Natural killer cell treated with Interleukin-12 subunit alpha and Interleukin-12 subunit beta and Interleukin-15 and Interleukin-18, amount 100 ng/mL, for 72 hours (primary cell): ENCODE data around the gene RYR2. TPM values are rescaled to one million over a fixed set of nuclear protein-coding genes. Genes with fewer than 3 reads are reported as not detected.
A peak's percentile ranks its signal among the peaks of the same experiment; 100 is the strongest.

Source experiments
- ATAC-seq, 2 donors: fragments of 150-1000 bp; cut with Tn5 transposase in 1 of 2; sonication (Bioruptor Pico), chemical (Tn5 transposase) in 1 of 2; 2 replicates each; pipeline ENCODE4 v1.10.0; 2021
- DNase-seq: peaks from one replicate; pipeline ENCODE4 v3.0.0; 2022; ENCODE audit warnings: low spot score
- H3K27ac Mint-ChIP-seq, 2 donors: 1 replicate in 1 of 2; 2 replicates in 1 of 2; pipeline ENCODE4 v1.8.0; 2022; ENCODE audit warnings: mixed read lengths in 2 of 2, mild to moderate bottlenecking in 1 of 2, moderate library complexity in 1 of 2
- H3K27me3 Mint-ChIP-seq, 2 donors: 1 replicate in 1 of 2; 2 replicates in 1 of 2; pipeline ENCODE4 v1.8.0; 2022; ENCODE audit warnings: mixed read lengths in 2 of 2
- H3K36me3 Mint-ChIP-seq: one replicate; pipeline ENCODE4 v1.8.0; 2022; ENCODE audit warnings: mixed read lengths
- H3K4me1 Mint-ChIP-seq, 2 donors: 1 replicate in 1 of 2; 2 replicates in 1 of 2; pipeline ENCODE4 v1.8.0; 2022; ENCODE audit warnings: low read depth in 2 of 2, mixed read lengths in 2 of 2, mild to moderate bottlenecking in 1 of 2
- H3K4me3 Mint-ChIP-seq: one replicate; pipeline ENCODE4 v1.8.0; 2022; ENCODE audit warnings: mixed read lengths
- H3K9me3 Mint-ChIP-seq: 2 replicates; pipeline ENCODE4 v1.8.0; 2022; ENCODE audit warnings: mixed read lengths
- total RNA-seq, 2 donors: library from RNA; stranded (reverse); gene quantifications; one replicate each; pipeline ENCODE4 v1.2.3, GENCODE V29; 2022

The RYR2 gene
- total RNA-seq, 2 donors from 2014 or later: 0.05 TPM; not detected in 1

DNA sequence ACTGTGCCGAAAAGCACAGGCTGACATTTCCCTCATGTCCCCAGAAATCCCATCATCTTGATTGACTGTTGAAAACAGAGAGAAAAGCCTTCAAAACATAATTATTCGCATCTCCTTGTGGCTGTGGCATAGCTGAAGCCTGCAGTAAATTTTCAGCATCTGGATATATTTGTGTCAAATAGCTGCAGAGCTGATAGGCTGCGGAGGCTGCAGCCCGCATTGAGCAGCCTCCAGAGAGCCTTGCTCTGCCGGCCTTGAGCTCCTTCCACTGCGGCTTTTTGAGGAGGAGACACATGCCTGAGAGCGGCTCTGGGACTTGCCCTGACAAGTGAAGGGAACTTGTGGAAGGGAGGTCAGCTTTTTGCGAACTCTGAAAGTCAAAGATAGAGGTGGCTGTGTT is 144.7 kb downstream of the RYR2 start:
- H3K4me3 Mint-ChIP-seq: no peak overlapping the region
- H3K27ac Mint-ChIP-seq: no peak overlapping the region
- peaks cover 0 to 7% of the 10 kb centered on the region in 2 donors for H3K27me3 Mint-ChIP-seq
- ATAC-seq: no peak
- no peak for DNase-seq
- peaks cover 7% of the 10 kb centered on the region for H3K9me3 Mint-ChIP-seq
- H3K4me1 Mint-ChIP-seq: no peaks in the 10 kb centered on the region
- no peaks in the 10 kb centered on the region for H3K36me3 Mint-ChIP-seq

DNA sequence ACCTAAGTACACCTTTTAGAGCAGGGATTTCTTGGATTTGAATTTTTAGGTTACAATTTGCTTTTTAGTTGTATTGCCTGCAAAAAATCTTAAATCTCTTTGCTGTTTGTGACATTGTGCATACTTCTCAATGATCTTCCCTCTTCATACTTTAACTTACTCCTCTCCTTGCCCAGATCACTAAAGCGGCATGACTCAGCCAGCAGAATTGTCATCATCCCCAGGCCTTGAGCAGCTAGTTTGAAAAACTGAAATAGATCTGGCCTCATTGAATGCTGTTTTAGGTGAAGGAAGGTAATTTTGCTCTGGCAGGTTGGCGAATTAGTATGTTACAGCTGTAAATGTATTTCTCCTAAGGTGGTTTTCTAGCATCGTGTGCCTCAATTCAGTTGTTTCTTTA is 145.9 kb downstream of the RYR2 start:
- Mint-ChIP-seq H3K9me3 (peaks cover 7% of the 10 kb centered on the region), H3K36me3 (no peaks in the 10 kb centered on the region), H3K4me3 (no peak overlapping the region), H3K27me3 (peaks cover 0 to 7% of the 10 kb centered on the region in 2 donors), H3K27ac (no peak overlapping the region), H3K4me1 (no peaks in the 10 kb centered on the region)
- DNase-seq (no peak), ATAC-seq (no peak)

DNA sequence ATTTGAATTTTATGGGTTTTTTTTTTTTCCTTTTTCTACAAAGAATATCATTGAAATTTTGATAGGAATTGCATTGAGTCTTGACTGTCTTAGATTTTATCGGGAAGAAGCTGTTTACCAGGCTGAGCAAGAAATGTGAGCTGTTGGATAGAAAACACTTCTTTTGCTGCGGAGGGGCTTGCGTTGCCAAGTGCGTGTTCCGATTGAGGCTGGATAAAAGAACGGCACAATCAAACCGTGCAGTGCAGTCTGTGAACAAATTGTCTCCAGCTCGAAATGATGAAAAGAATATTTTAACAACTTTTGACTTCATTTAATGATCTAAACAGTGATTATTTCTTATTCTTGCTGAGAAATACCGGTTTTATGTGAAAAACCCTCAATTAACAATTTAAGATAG is 149.4 kb downstream of the RYR2 start:
- Mint-ChIP-seq H3K27ac (no peak overlapping the region), H3K27me3 (peaks cover 0 to 13% of the 10 kb centered on the region in 2 donors), H3K4me3 (no peak overlapping the region), H3K9me3 (peaks cover 3% of the 10 kb centered on the region), H3K36me3 (no peaks in the 10 kb centered on the region), H3K4me1 (no peaks in the 10 kb centered on the region)
- ATAC-seq (no peak), DNase-seq (no peak)

DNA sequence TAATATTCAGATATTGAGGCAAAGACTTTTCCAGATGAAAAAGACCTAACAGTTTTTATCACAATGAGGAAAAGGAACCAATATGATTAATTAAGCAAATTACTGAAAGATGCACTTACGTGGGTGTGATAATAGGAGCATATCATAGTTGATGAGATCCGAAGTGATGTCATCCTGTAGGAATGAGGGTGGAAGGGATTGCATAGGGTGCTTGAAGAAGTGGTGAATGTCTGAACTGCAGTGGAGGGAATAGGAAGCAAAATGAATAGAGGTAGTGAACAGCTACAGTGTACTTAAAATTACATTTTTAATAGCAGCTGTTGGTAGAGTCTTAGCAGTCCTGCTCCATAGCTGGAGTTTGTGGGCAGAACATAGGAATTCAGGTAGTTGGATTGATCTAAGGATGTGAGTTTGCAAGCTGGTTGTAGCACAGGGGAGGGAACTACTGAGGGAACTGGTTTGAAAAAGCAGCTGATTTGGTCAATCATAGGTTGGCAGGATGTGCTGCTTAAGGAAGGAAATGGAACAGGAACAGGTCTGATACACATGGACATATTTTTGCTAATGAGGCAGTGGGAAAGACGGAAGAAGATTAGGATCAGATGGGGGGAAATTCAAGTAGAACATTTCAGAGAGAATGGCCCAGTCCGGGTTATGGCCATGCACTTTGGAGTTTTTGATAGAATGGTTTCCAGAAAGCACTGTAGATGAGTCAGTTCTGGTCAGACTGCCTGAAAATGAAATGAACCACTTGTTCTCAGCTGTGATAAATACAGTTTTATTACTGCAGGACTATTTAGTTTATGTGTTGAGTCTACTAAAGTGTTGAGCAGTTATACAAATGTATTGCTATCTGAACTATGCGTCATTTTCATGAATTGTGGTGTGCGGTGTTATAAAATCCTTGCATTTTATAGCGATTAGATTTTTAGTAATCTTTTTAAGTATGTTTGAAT is 155.8 kb downstream of the RYR2 start:
- Mint-ChIP-seq H3K9me3 (no peaks in the 10 kb centered on the region), H3K27ac (no peak overlapping the region), H3K4me3 (no peak overlapping the region), H3K27me3 (peaks cover 0 to 16% of the 10 kb centered on the region in 2 donors), H3K4me1 (no peaks in the 10 kb centered on the region), H3K36me3 (no peaks in the 10 kb centered on the region)
- DNase-seq (no peak), ATAC-seq (no peak)

DNA sequence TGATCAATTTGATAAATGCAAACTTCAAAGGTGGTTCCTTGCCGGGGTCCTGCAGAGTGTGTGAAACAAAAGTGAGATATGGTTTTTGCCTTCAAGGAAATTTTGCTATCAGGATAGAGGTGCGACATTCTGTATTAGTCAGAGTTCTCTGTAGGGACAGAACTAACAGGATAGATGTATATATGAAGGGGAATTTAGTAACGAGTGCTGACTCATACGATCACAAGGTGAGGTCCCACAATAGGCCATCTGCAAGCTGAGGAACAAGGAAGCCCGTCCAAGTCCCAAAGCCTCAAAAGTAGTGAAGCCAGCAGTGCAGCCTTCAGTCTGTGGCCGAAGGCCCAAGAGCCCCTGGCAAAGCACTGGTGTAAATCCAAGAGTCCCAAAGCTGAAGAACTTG is 157.0 kb downstream of the RYR2 start:
- DNase-seq: no peak
- H3K27me3 Mint-ChIP-seq: peaks cover 0 to 15% of the 10 kb centered on the region in 2 donors
- H3K9me3 Mint-ChIP-seq: no peaks in the 10 kb centered on the region
- peak in 1 of 2 donors; percentile 52 for ATAC-seq
- no peak overlapping the region for H3K27ac Mint-ChIP-seq
- no peaks in the 10 kb centered on the region for H3K36me3 Mint-ChIP-seq
- no peaks in the 10 kb centered on the region for H3K4me1 Mint-ChIP-seq
- H3K4me3 Mint-ChIP-seq: no peak overlapping the region

DNA sequence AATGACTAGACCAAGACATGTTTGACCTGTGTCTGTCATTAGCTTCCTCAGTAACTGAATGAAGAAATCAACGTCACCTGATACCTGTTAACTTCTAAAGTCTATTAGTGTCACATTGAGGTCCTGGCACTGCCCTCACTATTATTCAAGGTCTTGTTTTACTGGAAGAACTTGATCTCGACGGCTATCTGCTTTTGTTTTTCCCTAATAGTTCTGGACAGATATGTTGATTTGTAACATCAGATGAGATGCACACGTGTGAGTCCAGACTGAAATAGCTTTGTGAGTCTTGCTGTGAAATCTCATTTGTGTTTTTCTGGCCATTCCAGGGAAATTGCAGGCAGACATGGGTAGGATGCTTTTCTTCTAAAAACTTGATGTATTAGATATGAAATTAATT is 159.2 kb downstream of the RYR2 start:
- no peaks in the 10 kb centered on the region for H3K4me1 Mint-ChIP-seq
- H3K9me3 Mint-ChIP-seq: no peaks in the 10 kb centered on the region
- no peaks in the 10 kb centered on the region for H3K36me3 Mint-ChIP-seq
- ATAC-seq (no peak), DNase-seq (no peak)
- no peak overlapping the region for H3K27ac Mint-ChIP-seq
- peaks cover 0 to 10% of the 10 kb centered on the region in 2 donors for H3K27me3 Mint-ChIP-seq
- no peak overlapping the region for H3K4me3 Mint-ChIP-seq

DNA sequence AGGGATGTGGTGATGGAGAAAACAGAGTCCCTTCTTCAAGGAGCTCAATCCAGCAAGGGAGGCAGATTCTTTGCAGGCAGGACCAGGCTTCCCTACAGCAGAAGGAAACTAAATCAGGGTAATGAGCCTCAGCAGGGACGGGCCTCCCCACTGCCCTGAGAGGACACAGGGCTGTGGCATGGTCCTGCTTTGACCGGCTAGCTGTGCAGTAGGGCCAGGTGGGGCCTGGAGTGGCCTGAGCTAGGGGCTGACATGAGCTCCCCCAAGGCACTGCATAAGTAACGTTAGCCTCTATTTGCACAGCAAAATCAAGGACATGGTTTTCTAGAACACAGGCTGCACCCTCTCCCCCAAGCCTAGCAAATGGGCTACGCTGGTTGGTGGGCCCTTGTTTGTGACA is 162.9 kb downstream of the RYR2 start:
- Mint-ChIP-seq H3K4me3 (no peak overlapping the region), H3K27me3 (no peaks in the 10 kb centered on the region), H3K36me3 (no peaks in the 10 kb centered on the region), H3K9me3 (no peaks in the 10 kb centered on the region), H3K4me1 (no peaks in the 10 kb centered on the region), H3K27ac (no peak overlapping the region)
- peak in 1 of 2 donors; percentile 59 for ATAC-seq
- no peak for DNase-seq

DNA sequence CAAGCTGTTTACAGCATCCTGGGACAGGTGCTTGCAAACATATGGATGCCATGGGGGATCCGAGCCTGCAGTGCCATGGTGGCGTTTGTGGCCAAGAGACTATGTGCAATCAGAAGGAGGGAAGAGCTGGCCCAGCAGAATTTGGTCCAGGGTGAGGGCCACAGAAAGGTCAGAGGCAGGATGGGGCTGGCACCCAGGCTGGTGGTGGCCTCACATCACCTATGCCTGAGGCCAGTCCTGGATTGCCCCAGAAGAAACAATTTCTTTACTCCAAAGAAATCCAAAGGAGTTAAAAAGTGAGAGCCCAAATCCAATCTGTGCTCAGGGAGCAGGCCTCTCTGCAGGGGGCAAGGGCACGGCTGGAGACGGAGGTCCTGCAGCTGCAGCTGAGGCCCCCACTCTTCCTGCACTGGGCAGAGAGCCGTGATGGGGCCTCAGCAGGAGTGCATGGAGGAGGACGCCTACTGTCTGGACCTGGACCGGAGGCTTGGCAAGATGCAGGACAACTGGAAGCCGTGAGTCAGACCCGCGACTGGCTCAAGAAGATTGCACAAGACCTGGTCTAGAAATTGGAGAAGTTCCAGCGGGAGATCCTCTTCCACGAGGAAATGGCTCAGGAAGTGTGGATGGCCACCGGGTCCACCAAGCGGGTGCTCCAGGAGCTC is 163.5 kb downstream of the RYR2 start:
- DNase-seq: no peak
- no peaks in the 10 kb centered on the region for H3K4me1 Mint-ChIP-seq
- no peak overlapping the region for H3K4me3 Mint-ChIP-seq
- no peaks in the 10 kb centered on the region for H3K36me3 Mint-ChIP-seq
- H3K27ac Mint-ChIP-seq: no peak overlapping the region
- ATAC-seq: peak in 1 of 2 donors; percentile 38
- no peaks in the 10 kb centered on the region for H3K27me3 Mint-ChIP-seq
- H3K9me3 Mint-ChIP-seq: no peaks in the 10 kb centered on the region

DNA sequence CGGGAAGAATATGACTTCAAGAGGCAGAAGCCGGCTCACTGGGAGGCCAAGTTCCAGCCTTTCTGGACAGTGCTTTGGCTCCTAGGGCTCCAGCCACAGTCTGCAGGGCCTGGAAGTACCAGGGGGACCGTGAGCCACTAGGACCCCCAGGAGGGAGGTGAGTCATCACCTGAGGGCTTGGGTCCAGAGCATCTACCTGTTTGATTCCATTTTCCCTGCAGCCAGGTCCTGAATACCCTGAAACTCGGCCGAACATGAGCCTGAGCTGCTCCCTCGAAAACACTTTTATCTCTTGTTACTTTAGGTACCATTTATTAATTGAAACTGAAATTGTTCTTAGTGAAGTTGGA is 164.1 kb downstream of the RYR2 start:
- H3K27ac Mint-ChIP-seq: no peak overlapping the region
- no peak for ATAC-seq
- H3K4me3 Mint-ChIP-seq: no peak overlapping the region
- no peaks in the 10 kb centered on the region for H3K36me3 Mint-ChIP-seq
- DNase-seq: no peak
- H3K4me1 Mint-ChIP-seq: no peaks in the 10 kb centered on the region
- no peaks in the 10 kb centered on the region for H3K9me3 Mint-ChIP-seq
- no peaks in the 10 kb centered on the region for H3K27me3 Mint-ChIP-seq

DNA sequence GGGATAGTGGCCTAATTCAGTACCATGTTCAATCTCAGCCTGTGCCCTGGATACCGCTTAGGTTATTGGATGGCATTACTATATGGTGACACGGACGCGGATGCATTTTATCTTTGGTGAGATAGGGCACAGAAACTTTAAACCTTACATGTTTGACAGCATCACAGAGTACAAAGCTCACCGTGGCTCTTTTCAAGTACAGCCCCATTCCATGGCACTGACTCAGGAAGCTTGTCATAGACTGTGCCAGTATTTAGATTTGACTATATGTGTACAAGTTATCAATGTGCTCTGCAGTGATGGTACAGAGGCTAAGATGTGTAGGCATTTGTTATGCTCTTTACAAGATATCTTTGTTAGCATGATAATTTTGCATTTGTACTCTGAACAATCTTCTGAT is 169.0 kb downstream of the RYR2 start:
- no peak for ATAC-seq

DNA sequence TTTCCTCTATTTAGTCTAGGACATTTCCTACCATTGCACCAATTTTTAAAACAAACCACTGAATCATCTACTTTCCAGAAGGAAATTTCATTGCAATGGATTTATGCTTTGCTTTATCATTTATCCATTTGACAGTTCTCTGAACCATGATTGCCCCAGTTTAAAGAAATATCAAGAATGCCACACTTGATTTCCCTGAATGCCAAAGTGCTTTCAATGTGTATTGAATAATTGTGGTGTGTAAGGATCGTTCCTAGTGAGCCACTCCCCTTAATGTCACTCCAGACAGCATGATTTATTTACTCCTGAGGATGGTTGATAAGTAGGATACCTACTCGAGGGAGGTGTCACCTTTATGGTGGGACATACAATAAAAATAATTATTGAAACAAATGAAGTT is 169.6 kb downstream of the RYR2 start:
- H3K9me3 Mint-ChIP-seq: peaks cover 2% of the 10 kb centered on the region
- no peaks in the 10 kb centered on the region for H3K4me1 Mint-ChIP-seq
- H3K36me3 Mint-ChIP-seq: no peaks in the 10 kb centered on the region
- DNase-seq (no peak), ATAC-seq (no peak)
- H3K27me3 Mint-ChIP-seq: no peaks in the 10 kb centered on the region
- no peak overlapping the region for H3K4me3 Mint-ChIP-seq
- H3K27ac Mint-ChIP-seq: no peak overlapping the region

More for the DNA sequence above, 169.0 kb downstream of the RYR2 start:
- no peaks in the 10 kb centered on the region for H3K4me1 Mint-ChIP-seq
- no peak overlapping the region for H3K4me3 Mint-ChIP-seq
- H3K27ac Mint-ChIP-seq: no peak overlapping the region
- no peaks in the 10 kb centered on the region for H3K27me3 Mint-ChIP-seq
- no peak for DNase-seq
- H3K36me3 Mint-ChIP-seq: no peaks in the 10 kb centered on the region
- peaks cover 2% of the 10 kb centered on the region for H3K9me3 Mint-ChIP-seq

DNA sequence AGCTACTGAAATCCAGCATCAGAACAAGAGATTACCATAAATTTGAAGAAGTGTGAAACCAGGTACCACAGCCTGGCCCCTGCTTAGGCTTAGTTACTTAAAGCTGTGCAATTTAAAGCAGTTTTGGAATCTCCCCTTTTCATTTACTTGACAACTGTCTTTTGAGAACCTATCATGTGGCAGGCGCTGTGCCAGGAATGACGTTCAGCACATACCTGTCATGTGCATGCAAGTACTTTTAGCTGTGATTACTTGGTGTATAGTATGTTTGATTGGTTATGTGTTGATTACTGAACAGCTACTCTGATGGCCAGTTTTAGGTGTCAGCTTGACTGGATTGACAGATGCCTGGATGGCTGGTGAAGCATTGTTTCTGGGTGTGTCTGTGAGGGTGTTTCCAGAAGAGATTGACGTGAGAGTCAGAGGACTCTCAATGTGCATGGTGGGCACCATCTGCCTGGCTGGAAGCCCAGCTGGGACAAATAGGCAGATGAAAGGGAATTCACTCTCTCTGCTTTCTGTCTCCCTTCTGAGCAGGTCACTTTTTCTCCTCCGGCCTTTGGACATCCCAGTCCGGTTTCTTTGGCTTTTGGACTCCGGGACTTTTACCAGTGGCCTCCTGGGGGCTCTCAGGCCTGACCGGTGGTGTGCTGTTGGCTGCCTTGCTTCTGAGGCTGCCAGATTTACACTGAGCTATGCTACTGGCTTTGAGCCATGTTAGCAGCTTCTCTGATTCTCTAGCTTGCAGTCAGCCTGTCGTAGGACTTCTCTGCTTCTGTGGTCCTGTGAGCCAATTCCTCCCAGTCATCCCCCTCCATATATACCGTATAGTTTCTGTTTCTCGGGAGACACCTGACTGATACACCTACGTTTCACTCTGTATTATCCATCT is 178.0 kb downstream of the RYR2 start:
- no peaks in the 10 kb centered on the region for H3K27me3 Mint-ChIP-seq
- no peaks in the 10 kb centered on the region for H3K4me1 Mint-ChIP-seq
- no peak for ATAC-seq
- H3K36me3 Mint-ChIP-seq: no peaks in the 10 kb centered on the region
- no peak overlapping the region for H3K27ac Mint-ChIP-seq
- H3K4me3 Mint-ChIP-seq: no peak overlapping the region
- DNase-seq: no peak
- H3K9me3 Mint-ChIP-seq: peaks cover 6% of the 10 kb centered on the region

DNA sequence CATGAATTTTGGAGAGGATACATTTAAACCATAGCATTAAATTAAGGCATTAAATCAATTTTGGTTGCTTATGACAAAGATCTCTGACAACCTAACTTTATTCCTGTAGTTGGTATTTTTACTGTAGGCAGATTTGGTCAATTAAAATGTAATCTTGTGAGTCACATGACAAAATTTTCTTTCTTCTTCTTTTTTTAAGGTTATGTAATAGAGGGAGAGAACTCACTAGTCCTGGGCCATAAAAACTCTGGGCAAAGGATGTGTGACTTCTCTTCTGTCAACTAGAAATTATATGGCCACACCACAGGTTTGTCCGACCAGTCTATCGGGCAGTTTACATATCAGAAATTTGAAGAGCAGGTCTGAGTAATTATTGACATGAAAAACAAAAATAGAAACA is 181.4 kb downstream of the RYR2 start:
- H3K4me3 Mint-ChIP-seq: no peak overlapping the region
- DNase-seq (no peak), ATAC-seq (no peak)
- no peaks in the 10 kb centered on the region for H3K27me3 Mint-ChIP-seq
- H3K9me3 Mint-ChIP-seq: peaks cover 3% of the 10 kb centered on the region
- H3K27ac Mint-ChIP-seq: no peak overlapping the region
- H3K4me1 Mint-ChIP-seq: no peaks in the 10 kb centered on the region
- H3K36me3 Mint-ChIP-seq: no peaks in the 10 kb centered on the region
